AG08396 (cell line): ENCODE data around the gene ETV6.
A peak's percentile ranks its signal among the peaks of the same experiment; 100 is the strongest.
"Not testable (repeated sequence)": the region's sequence is repeated elsewhere in the genome, so short reads cannot be mapped to it uniquely, and the experiment has no call there.

Experiments used
- DNase-seq: peaks from one replicate; pipeline ENCODE4 v3.0.0; 2012; ENCODE audit warnings: low spot score, mixed read lengths

Gene ETV6

GRCh38 chr12:11649413-11650285, at the start of gene ETV6:
Gene ETV6, plus strand, starts transcription at chr12:11649674. Its CDS starts 454 bp downstream, at chr12:11650128.
- peak; percentile 88 for DNase-seq

GRCh38 chr12:11600199-11600598, 49.3 kb upstream of the ETV6 start:
- DNase-seq: no peak

- DNase-seq: no peak
Observed at GRCh38 chr12:11601647-11602046, 47.8 kb upstream of the ETV6 start.

GRCh38 chr12:11607313-11608081, 42.0 kb upstream of the ETV6 start:
- DNase-seq: peak; percentile 21

GRCh38 chr12:11609045-11609444, 40.4 kb upstream of the ETV6 start:
- DNase-seq: no peak

- DNase-seq: no peak
Observed at GRCh38 chr12:11615481-11615880, 34.0 kb upstream of the ETV6 start.

GRCh38 chr12:11618046-11618445, 31.4 kb upstream of the ETV6 start:
- DNase-seq: no peak

GRCh38 chr12:11621797-11622423, 27.6 kb upstream of the ETV6 start:
- no peak for DNase-seq

- no peak for DNase-seq
Observed at GRCh38 chr12:11622876-11623281, 26.6 kb upstream of the ETV6 start.

GRCh38 chr12:11623382-11623781, 26.1 kb upstream of the ETV6 start:
- peak; percentile 26 for DNase-seq

- DNase-seq: no peak
Observed at GRCh38 chr12:11624116-11624515, 25.4 kb upstream of the ETV6 start.

- not testable (repeated sequence) for DNase-seq
Observed at GRCh38 chr12:11627709-11628108, 21.8 kb upstream of the ETV6 start.

GRCh38 chr12:11628353-11628752, 21.1 kb upstream of the ETV6 start:
- DNase-seq: no peak

- no peak for DNase-seq
Observed at GRCh38 chr12:11630046-11630706, 19.3 kb upstream of the ETV6 start.

- DNase-seq: no peak
Observed at GRCh38 chr12:11631288-11631687, 18.2 kb upstream of the ETV6 start.

GRCh38 chr12:11631881-11632280, 17.6 kb upstream of the ETV6 start:
- DNase-seq: not testable (repeated sequence)

- DNase-seq: no peak
Observed at GRCh38 chr12:11633968-11634367, 15.5 kb upstream of the ETV6 start.

GRCh38 chr12:11635341-11635740, 14.1 kb upstream of the ETV6 start:
- no peak for DNase-seq

GRCh38 chr12:11638315-11638916, 11.1 kb upstream of the ETV6 start:
- no peak for DNase-seq

GRCh38 chr12:11639454-11639853, 10.0 kb upstream of the ETV6 start:
- DNase-seq: no peak

- DNase-seq: no peak
Observed at GRCh38 chr12:11641522-11641921, 8.0 kb upstream of the ETV6 start.

GRCh38 chr12:11642785-11643184, 6.7 kb upstream of the ETV6 start:
- no peak for DNase-seq
